SH-SY5Y (cell line): Measurements from ENCODE around the gene DHRS3.

Experiments used
- GATA2 ChIP-seq: IDR thresholded peaks from 2 replicates; pipeline ENCODE4 v1.6.1; 2011; ENCODE audit warnings: mild to moderate bottlenecking, low read depth, low read length
- GATA3 ChIP-seq: IDR thresholded peaks from 2 replicates; pipeline ENCODE4 v1.6.1; 2011; ENCODE audit warnings: low read depth, mild to moderate bottlenecking, low read length, moderate library complexity

GRCh38 chr1:12665511-12665910, 47.5 kb upstream of the DHRS3 start:
- TF ChIP-seq GATA2 (no peak), GATA3 (no peak)
